Type B pancreatic cell (in vitro differentiated cells): Measurements from ENCODE around the gene SPATA25. TPM values are rescaled to one million over a fixed set of nuclear protein-coding genes. Genes with fewer than 3 reads are reported as not detected.

Experiments
- DNase-seq: peaks from one replicate; pipeline ENCODE4 v3.0.0; 2021; ENCODE audit warnings: mixed read lengths; ENCODE audit not compliant: unreplicated experiment; ENCODE audit errors: extremely low spot score
- H3K27ac Mint-ChIP-seq: 2 replicates; pipeline ENCODE4 v1.8.0; 2021; ENCODE audit warnings: mild to moderate bottlenecking, mixed read lengths
- H3K27me3 Mint-ChIP-seq: 2 replicates; pipeline ENCODE4 v1.8.0; 2021; ENCODE audit warnings: mixed read lengths
- H3K36me3 Mint-ChIP-seq: 2 replicates; pipeline ENCODE4 v1.8.0; 2021; ENCODE audit warnings: mixed read lengths
- H3K4me1 Mint-ChIP-seq: one replicate; pipeline ENCODE4 v1.8.0; 2021; ENCODE audit warnings: mixed read lengths; ENCODE audit not compliant: unreplicated experiment
- H3K4me3 Mint-ChIP-seq: 2 replicates; pipeline ENCODE4 v1.8.0; 2021; ENCODE audit warnings: mild to moderate bottlenecking, mixed read lengths
- H3K9me3 Mint-ChIP-seq: 2 replicates; pipeline ENCODE4 v1.8.0; 2021; ENCODE audit warnings: mixed read lengths
- total RNA-seq: library from RNA; stranded (reverse); gene quantifications from 2 replicates; pipeline ENCODE4 v1.2.1, GENCODE V29; 2021; ENCODE audit warnings: low replicate concordance
- TF ChIP-seq, protein P1 (sequence below): fragments of 200-600 bp; sonication (generic); conservative IDR thresholded peaks from 2 replicates; pipeline ENCODE4 v1.5.0; 2021; ENCODE audit warnings: antibody characterized with exemption, mild to moderate bottlenecking

Gene SPATA25
- total RNA-seq, 1 donor from 2014 or later: 4.2 TPM

- no peak for DNase-seq
- H3K27ac Mint-ChIP-seq: no peak overlapping the region
Measured at GRCh38 chr20:45917790-45918141, 30.3 kb upstream of the SPATA25 start.

GRCh38 chr20:45913116-45913515 is 25.7 kb upstream of the SPATA25 start:
- peak overlapping the region; percentile 65 for H3K4me3 Mint-ChIP-seq
- DNase-seq: no peak
- no peak overlapping the region for H3K27ac Mint-ChIP-seq
- H3K36me3 Mint-ChIP-seq: peaks cover 7% of the 10 kb centered on the region
- TF ChIP-seq, protein P1, sequence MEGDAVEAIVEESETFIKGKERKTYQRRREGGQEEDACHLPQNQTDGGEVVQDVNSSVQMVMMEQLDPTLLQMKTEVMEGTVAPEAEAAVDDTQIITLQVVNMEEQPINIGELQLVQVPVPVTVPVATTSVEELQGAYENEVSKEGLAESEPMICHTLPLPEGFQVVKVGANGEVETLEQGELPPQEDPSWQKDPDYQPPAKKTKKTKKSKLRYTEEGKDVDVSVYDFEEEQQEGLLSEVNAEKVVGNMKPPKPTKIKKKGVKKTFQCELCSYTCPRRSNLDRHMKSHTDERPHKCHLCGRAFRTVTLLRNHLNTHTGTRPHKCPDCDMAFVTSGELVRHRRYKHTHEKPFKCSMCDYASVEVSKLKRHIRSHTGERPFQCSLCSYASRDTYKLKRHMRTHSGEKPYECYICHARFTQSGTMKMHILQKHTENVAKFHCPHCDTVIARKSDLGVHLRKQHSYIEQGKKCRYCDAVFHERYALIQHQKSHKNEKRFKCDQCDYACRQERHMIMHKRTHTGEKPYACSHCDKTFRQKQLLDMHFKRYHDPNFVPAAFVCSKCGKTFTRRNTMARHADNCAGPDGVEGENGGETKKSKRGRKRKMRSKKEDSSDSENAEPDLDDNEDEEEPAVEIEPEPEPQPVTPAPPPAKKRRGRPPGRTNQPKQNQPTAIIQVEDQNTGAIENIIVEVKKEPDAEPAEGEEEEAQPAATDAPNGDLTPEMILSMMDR: no peak
- H3K4me1 Mint-ChIP-seq: peaks cover 14% of the 10 kb centered on the region
- no peaks in the 10 kb centered on the region for H3K27me3 Mint-ChIP-seq
- H3K9me3 Mint-ChIP-seq: no peaks in the 10 kb centered on the region

More at GRCh38 chr20:45917790-45918141, 30.3 kb upstream of the SPATA25 start:
- TF ChIP-seq, protein P1: no peak
- Mint-ChIP-seq H3K27me3 (peaks cover 13% of the 10 kb centered on the region), H3K9me3 (no peaks in the 10 kb centered on the region), H3K36me3 (no peaks in the 10 kb centered on the region), H3K4me3 (no peak overlapping the region), H3K4me1 (peaks cover 18% of the 10 kb centered on the region)

DNA sequence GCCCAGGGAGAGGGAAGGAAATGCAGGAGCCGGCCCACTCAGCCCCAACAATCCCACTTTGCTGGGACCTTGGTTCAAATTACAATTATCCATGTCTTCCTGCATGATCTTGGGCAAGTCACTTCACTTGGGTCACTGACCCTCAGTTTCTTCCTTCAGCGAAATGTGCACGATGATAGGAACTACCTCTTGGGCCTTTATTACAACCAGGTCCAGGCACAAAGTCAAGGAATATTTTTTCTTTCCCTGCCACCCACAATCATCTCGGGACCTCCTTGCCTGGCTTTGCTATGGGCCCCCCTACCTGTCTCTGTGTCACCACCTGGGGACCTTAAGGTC is 24.9 kb upstream of the SPATA25 start:
- Mint-ChIP-seq H3K4me1 (peaks cover 14% of the 10 kb centered on the region), H3K9me3 (no peaks in the 10 kb centered on the region), H3K27ac (peak overlapping the region; percentile 53), H3K27me3 (no peaks in the 10 kb centered on the region), H3K36me3 (peaks cover 10% of the 10 kb centered on the region), H3K4me3 (peak overlapping the region; percentile 93)
- DNase-seq: no peak
- TF ChIP-seq, protein P1: no peak

DNA sequence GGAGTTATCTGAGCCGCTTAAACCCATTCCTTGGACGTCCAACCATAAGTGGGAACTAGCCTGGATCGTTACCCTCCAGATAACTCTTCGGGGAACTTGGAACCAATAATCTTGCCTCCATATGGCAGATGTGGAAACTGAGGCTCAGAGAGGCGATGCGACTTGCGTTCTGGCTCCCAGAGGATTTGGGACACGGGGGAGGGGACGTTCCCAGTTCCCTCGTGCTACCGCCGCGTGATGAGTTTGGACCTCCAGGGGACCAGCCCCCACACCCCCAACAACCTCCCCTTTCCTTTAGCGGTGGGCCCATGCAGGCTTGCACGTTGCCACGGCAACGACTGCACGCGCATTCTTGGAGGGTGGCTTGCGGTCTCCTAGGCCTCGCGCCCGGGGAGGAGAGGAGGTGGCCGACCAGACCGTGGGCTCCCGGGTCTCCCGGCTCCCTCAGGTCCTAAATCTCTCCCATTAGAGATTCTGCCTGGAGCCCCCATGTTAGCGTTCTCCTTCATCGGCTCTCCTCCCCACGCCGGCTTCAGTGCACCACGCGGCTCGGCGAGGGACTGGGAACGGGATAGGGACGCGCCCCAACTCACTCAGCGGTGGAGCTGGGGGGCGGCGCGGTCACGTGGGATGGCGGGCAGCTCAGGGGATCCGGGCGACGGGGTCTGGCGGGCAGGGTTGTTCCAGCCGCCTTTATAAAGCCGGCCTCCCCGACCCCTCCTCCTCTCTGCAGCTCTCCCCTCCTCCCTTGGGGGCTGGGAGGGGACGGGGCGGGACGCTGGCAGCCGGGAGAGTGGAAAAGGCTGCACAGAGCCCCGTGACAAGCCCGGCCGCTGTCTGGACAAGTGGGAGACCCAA is 24.3 kb upstream of the SPATA25 start, which contains the start of gene PLTP:
TSS of gene PLTP (minus strand) at position 670 of the 858 bp plus-strand sequence. CDS start 703 bp downstream, outside the sequence.
- Mint-ChIP-seq H3K4me3 (peak within 1 kb of the TSS; percentile 93), H3K27ac (peak within 1 kb of the TSS; percentile 86), H3K36me3 (peaks cover 10% of the 10 kb centered on the region), H3K4me1 (peaks cover 14% of the 10 kb centered on the region), H3K9me3 (no peaks in the 10 kb centered on the region), H3K27me3 (no peaks in the 10 kb centered on the region)
- TF ChIP-seq, protein P1: no peak
- peak; percentile 81 for DNase-seq

GRCh38 chr20:45910670-45911485 is 23.5 kb upstream of the SPATA25 start:
- peak overlapping the region; percentile 86 for H3K27ac Mint-ChIP-seq
- H3K4me1 Mint-ChIP-seq: peaks cover 14% of the 10 kb centered on the region

More at GRCh38 chr20:45910670-45911485, 23.5 kb upstream of the SPATA25 start:
- H3K4me3 Mint-ChIP-seq: peak overlapping the region; percentile 93
- no peaks in the 10 kb centered on the region for H3K9me3 Mint-ChIP-seq
- no peaks in the 10 kb centered on the region for H3K27me3 Mint-ChIP-seq
- H3K36me3 Mint-ChIP-seq: peaks cover 10% of the 10 kb centered on the region
- TF ChIP-seq, protein P1: no peak
- peak; percentile 99 for DNase-seq
